ENCODE measurements around the gene RAB40C.

The RAB40C gene

GRCh38 chr16:642189-643049, 52.6 kb downstream of the RAB40C start:
- peak overlapping the region; percentile 78 to 91 (median 85) for H3K27ac ChIP-seq
- H4K20me1 ChIP-seq, result peaks cover 26 to 51% (median 48%) of the 10 kb centered on the region in 11 experiments; a peak in 19 of 22 replicates
- peaks cover 0 to 35% (median 20%) of the 10 kb centered on the region in 11 experiments; a peak in 15 of 22 replicates for H3K36me3 ChIP-seq
- peak overlapping the region; percentile 76 to 92 (median 87) for H3K9ac ChIP-seq
- TF ChIP-seq Cebpa-rat (IDR thresholded peaks at IDR 0.05), result no peak
- no peaks in the 10 kb centered on the region for H3K9me3 ChIP-seq (replicated peaks in 1 of 11)
- H3K27me3 ChIP-seq, result no peaks in the 10 kb centered on the region
- H3K4me1 ChIP-seq, result peaks cover 76 to 92% (median 84%) of the 10 kb centered on the region in 10 experiments
- H3K4me2 ChIP-seq, result peak overlapping the region; percentile 86 to 100 (median 99)
- H3K4me3 ChIP-seq, result peak overlapping the region; percentile 76 to 95 (median 86)

- H3K9ac ChIP-seq, result peak overlapping the region; percentile 76 to 92 (median 87)
- peak overlapping the region; percentile 78 to 91 (median 85); a peak in 21 of 22 replicates for H3K27ac ChIP-seq
- peaks cover 76 to 92% (median 84%) of the 10 kb centered on the region in 10 experiments for H3K4me1 ChIP-seq
- H3K9me3 ChIP-seq (replicated peaks in 1 of 11), result no peaks in the 10 kb centered on the region
- peak overlapping the region; percentile 86 to 100 (median 99) for H3K4me2 ChIP-seq
- H3K36me3 ChIP-seq, result peaks cover 0 to 37% (median 22%) of the 10 kb centered on the region in 11 experiments; a peak in 15 of 22 replicates
- H3K27me3 ChIP-seq, result no peaks in the 10 kb centered on the region
- peak overlapping the region; percentile 76 to 95 (median 86) for H3K4me3 ChIP-seq
- no peak for TF ChIP-seq Cebpa-rat (IDR thresholded peaks at IDR 0.05)
- peaks cover 26 to 57% (median 52%) of the 10 kb centered on the region in 11 experiments; a peak in 19 of 22 replicates for H4K20me1 ChIP-seq
Measured at GRCh38 chr16:643050-643368, 53.1 kb downstream of the RAB40C start.

- H3K9me3 ChIP-seq (replicated peaks in 1 of 11), result no peaks in the 10 kb centered on the region
- peaks cover 26 to 60% (median 52%) of the 10 kb centered on the region in 11 experiments; a peak in 19 of 22 replicates for H4K20me1 ChIP-seq
- H3K36me3 ChIP-seq, result peaks cover 0 to 37% (median 22%) of the 10 kb centered on the region in 11 experiments; a peak in 15 of 22 replicates
- H3K27ac ChIP-seq, result no peak overlapping the region
- H3K9ac ChIP-seq, result peak overlapping the region in 1 of 11 experiments; percentile 39; a peak in 1 of 22 replicates
- peak overlapping the region in 7 of 11 experiments; percentile 20 to 99 (median 98); a peak in 9 of 22 replicates for H3K4me2 ChIP-seq
- peaks cover 71 to 86% (median 77%) of the 10 kb centered on the region in 10 experiments for H3K4me1 ChIP-seq
- H3K4me3 ChIP-seq, result no peak overlapping the region
- TF ChIP-seq Cebpa-rat (IDR thresholded peaks at IDR 0.05), result no peak
- no peaks in the 10 kb centered on the region for H3K27me3 ChIP-seq
Measured at GRCh38 chr16:644556-644955, 54.7 kb downstream of the RAB40C start.

GRCh38 chr16:645852-646678, 56.2 kb downstream of the RAB40C start:
- no peaks in the 10 kb centered on the region for H3K9me3 ChIP-seq (replicated peaks in 1 of 11)
- no peak for TF ChIP-seq Cebpa-rat (IDR thresholded peaks at IDR 0.05)
- H3K9ac ChIP-seq, result peak overlapping the region in 10 of 11 experiments; percentile 15 to 91 (median 53); a peak in 18 of 22 replicates
- peak overlapping the region; percentile 86 to 99 (median 95) for H3K4me2 ChIP-seq
- peaks cover 0 to 41% (median 22%) of the 10 kb centered on the region in 11 experiments; a peak in 15 of 22 replicates for H3K36me3 ChIP-seq
- peak overlapping the region in 2 of 11 experiments; percentile 17 to 28; a peak in 3 of 22 replicates for H3K27ac ChIP-seq
- H3K4me1 ChIP-seq, result peaks cover 67 to 84% (median 77%) of the 10 kb centered on the region in 10 experiments
- H4K20me1 ChIP-seq, result peaks cover 26 to 61% (median 52%) of the 10 kb centered on the region in 11 experiments; a peak in 19 of 22 replicates
- H3K27me3 ChIP-seq, result no peaks in the 10 kb centered on the region
- no peak overlapping the region for H3K4me3 ChIP-seq

GRCh38 chr16:646679-647172, 56.9 kb downstream of the RAB40C start:
- H3K36me3 ChIP-seq, result peaks cover 0 to 48% (median 27%) of the 10 kb centered on the region in 11 experiments; a peak in 17 of 22 replicates
- H3K4me2 ChIP-seq, result peak overlapping the region; percentile 86 to 99 (median 95); a peak in 21 of 22 replicates
- H3K4me3 ChIP-seq, result no peak overlapping the region
- no peak for TF ChIP-seq Cebpa-rat (IDR thresholded peaks at IDR 0.05)
- H3K4me1 ChIP-seq, result peaks cover 63 to 84% (median 72%) of the 10 kb centered on the region in 10 experiments
- H3K27me3 ChIP-seq, result no peaks in the 10 kb centered on the region
- peak overlapping the region in 10 of 11 experiments; percentile 14 to 91 (median 53); a peak in 10 of 22 replicates for H3K9ac ChIP-seq
- peak overlapping the region in 2 of 11 experiments; percentile 17 to 28; a peak in 1 of 22 replicates for H3K27ac ChIP-seq
- no peaks in the 10 kb centered on the region for H3K9me3 ChIP-seq (replicated peaks in 1 of 11)
- peaks cover 26 to 66% (median 52%) of the 10 kb centered on the region in 11 experiments; a peak in 19 of 22 replicates for H4K20me1 ChIP-seq

GRCh38 chr16:647173-647902, 57.5 kb downstream of the RAB40C start:
- peaks cover 26 to 71% (median 52%) of the 10 kb centered on the region in 11 experiments; a peak in 19 of 22 replicates for H4K20me1 ChIP-seq
- H3K9me3 ChIP-seq (replicated peaks in 1 of 11), result no peaks in the 10 kb centered on the region
- H3K36me3 ChIP-seq, result peaks cover 0 to 54% (median 33%) of the 10 kb centered on the region in 11 experiments; a peak in 18 of 22 replicates
- peak overlapping the region in 1 of 10 experiments; percentile 86; a peak in 2 of 20 replicates for H3K4me3 ChIP-seq
- H3K4me2 ChIP-seq, result peak overlapping the region; percentile 86 to 99 (median 95)
- peak overlapping the region in 10 of 11 experiments; percentile 17 to 93 (median 74); a peak in 13 of 22 replicates for H3K9ac ChIP-seq
- peaks cover 61 to 84% (median 72%) of the 10 kb centered on the region in 10 experiments for H3K4me1 ChIP-seq
- H3K27ac ChIP-seq, result peak overlapping the region in 1 of 11 experiments; percentile 17; a peak in 1 of 22 replicates
- H3K27me3 ChIP-seq, result no peaks in the 10 kb centered on the region
- TF ChIP-seq Cebpa-rat (IDR thresholded peaks at IDR 0.05), result no peak

- no peak for TF ChIP-seq Cebpa-rat (IDR thresholded peaks at IDR 0.05)
- no peaks in the 10 kb centered on the region for H3K27me3 ChIP-seq
- H3K9ac ChIP-seq, result peak overlapping the region; percentile 86 to 95 (median 91)
- H3K9me3 ChIP-seq (replicated peaks in 1 of 11), result no peaks in the 10 kb centered on the region
- H3K27ac ChIP-seq, result peak overlapping the region; percentile 79 to 91 (median 86)
- peaks cover 0 to 63% (median 33%) of the 10 kb centered on the region in 11 experiments; a peak in 18 of 22 replicates for H3K36me3 ChIP-seq
- peak overlapping the region; percentile 86 to 99 (median 95) for H3K4me2 ChIP-seq
- H3K4me1 ChIP-seq, result peaks cover 52 to 75% (median 64%) of the 10 kb centered on the region in 10 experiments
- H3K4me3 ChIP-seq, result peak overlapping the region; percentile 57 to 95 (median 84)
- peaks cover 20 to 70% (median 44%) of the 10 kb centered on the region in 11 experiments; a peak in 19 of 22 replicates for H4K20me1 ChIP-seq
Measured at GRCh38 chr16:648071-648780, 58.4 kb downstream of the RAB40C start.
